DMS 273 (cell line): Measurements from ENCODE around the gene MOK.
A peak's percentile ranks its signal among the peaks of the same experiment; 100 is the strongest.
"Not testable (repeated sequence)": the region's sequence is repeated elsewhere in the genome, so short reads cannot be mapped to it uniquely, and the experiment has no call there.

Source experiments
- DNase-seq: peaks from one replicate; lab custom pipeline; 2025; ENCODE audit not compliant: unreplicated experiment; lab: John Stamatoyannopoulos, UW

The MOK gene

GRCh38 chr14:102249981-102250380 is 55.0 kb downstream of the MOK start:
- no peak for DNase-seq

- no peak for DNase-seq
Observed at GRCh38 chr14:102249041-102249440, 55.9 kb downstream of the MOK start.

- DNase-seq, result no peak
Observed at GRCh38 chr14:102248121-102248520, 56.8 kb downstream of the MOK start.

DNA sequence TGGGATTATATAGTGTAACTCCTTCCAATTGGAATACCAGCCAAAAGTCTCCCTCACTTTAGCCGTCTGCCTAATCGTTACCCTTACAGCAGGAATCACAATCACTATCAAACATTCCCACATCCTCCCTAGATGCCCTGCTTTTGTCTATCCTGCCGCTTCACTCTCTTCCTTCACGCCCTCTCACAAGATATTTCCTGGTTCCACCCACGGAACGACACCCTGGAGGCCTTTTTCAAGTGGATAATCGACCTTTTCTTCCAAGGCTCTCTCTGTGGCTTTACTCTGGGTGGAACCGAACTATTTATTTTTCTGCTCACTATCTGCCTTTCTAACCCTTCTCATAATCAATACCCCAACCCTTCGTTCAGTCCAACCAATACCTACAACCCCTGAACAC is 58.9 kb downstream of the MOK start:
- DNase-seq, result no peak

DNA sequence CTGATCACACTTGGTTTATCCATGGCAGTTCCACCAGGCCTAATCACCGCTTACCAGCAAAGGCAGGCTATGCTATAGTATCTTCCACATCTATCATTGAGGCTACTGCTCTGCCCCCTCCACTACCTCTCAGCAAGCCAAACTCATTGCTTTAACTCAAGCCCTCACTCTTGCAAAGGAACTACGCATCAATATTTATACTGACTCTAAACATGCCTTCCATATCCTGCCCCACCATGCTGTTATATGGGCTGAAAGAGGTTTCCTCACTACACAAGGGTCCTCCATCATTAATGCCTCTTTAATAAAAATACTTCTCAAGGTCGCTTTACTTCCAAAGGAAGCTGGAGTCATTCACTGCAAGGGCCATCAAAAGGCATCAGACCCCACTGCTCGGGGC is 61.2 kb downstream of the MOK start:
- not testable (repeated sequence) for DNase-seq

GRCh38 chr14:102241147-102241546 is 63.8 kb downstream of the MOK start:
- no peak for DNase-seq

- not testable (repeated sequence) for DNase-seq
Observed at GRCh38 chr14:102240481-102240880, 64.5 kb downstream of the MOK start.

- no peak for DNase-seq
Observed at GRCh38 chr14:102239231-102239630, 65.7 kb downstream of the MOK start.

- no peak for DNase-seq
Observed at GRCh38 chr14:102238766-102239165, 66.2 kb downstream of the MOK start.

- no peak for DNase-seq
Observed at GRCh38 chr14:102238131-102238530, 66.8 kb downstream of the MOK start.

DNA sequence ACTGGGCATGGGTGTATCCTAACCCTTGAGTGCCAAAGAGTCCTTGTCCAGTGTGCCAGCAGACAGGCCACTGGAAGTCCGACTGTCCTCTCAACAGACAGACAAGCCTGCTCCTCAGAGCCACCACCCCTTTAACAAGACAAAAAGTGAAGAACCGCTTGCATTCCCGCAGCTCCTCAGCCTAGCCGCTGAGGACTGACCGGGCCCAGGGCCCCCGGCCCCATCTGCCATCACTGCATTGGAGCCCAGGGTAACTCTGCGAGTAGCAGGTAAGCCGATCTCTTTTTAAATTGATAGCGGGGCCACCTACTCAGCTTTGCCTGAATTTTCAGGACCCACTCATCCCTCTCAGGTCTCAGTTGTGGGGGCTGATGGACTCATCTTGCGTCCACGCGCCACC is 68.9 kb downstream of the MOK start:
- DNase-seq, result no peak

- DNase-seq, result peak; percentile 92
Observed at GRCh38 chr14:102235275-102235897, 69.6 kb downstream of the MOK start.

DNA sequence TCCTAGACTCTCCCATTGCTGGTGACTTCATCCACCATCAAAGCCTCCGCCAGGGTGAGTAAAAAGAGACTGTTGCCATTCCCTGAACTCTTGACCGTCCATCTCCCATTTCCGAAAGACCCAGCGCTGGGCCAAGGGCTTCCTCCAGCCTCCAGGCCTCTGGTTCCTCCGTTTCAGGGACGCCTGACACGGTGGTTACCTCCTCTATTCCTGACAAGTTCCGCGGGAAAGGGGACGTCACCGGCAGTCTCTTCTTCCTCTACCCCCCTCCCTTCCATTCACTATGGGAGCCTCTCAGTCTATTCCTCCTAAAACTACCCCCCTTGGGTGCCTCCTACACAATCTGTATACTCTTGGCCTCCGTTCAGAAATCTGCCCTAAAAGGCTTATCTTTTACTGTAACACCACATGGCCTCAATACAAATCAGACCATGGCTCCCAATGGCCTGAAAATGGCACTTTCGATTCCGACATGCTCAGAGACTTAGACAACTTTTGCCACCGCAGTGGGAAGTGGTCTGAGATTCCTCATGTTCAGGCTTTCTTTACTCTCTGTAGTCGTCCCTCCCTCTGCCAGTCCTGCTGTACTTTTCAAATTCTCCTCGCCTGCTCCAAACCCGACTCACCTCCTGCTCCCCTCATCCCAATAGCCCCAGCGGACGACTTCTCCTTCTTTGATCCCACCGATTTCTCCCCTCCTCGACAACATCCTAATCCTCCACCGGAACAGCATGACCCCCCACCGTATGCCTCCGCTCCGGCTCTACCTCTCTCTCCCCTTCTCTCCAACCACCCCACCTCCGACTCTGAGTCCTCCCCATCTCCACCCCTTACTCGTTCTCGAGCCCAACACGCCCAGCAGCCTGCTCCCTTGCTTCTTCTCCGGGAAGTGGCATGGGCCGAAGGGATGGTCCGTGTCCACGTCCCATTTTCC is 70.4 kb downstream of the MOK start:
- peak; percentile 92 for DNase-seq

- no peak for DNase-seq
Observed at GRCh38 chr14:102233081-102233480, 71.9 kb downstream of the MOK start.

GRCh38 chr14:102232348-102232625 is 72.7 kb downstream of the MOK start:
- no peak for DNase-seq

- DNase-seq, result no peak
Observed at GRCh38 chr14:102231476-102232347, 73.3 kb downstream of the MOK start.

- no peak for DNase-seq
Observed at GRCh38 chr14:102230481-102231210, 74.3 kb downstream of the MOK start.

DNA sequence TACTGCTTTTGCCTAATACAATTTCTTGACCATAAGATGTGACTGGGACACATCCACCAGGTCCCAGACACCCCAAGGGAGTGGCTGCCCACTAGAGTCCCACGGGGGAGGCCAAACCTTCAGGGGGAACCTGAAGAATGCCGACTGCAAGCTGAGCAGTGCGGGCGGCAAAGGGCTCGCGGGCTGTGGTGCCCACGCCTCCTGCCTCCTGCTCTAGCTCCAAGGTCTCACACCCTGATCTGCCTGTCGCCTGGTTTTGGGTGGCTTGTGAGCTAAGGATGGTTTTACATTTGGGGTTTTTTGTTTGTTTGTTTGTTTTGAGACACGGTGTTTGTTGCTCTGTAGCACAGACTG is 75.2 kb downstream of the MOK start:
- no peak for DNase-seq

- no peak for DNase-seq
Observed at GRCh38 chr14:102229071-102229738, 75.8 kb downstream of the MOK start.

- no peak for DNase-seq
Observed at GRCh38 chr14:102227184-102227964, 77.6 kb downstream of the MOK start.
